KG1 (cell line): ENCODE measurements around the gene LHX8.
"Not testable (repeated sequence)": the region's sequence is repeated elsewhere in the genome, so short reads cannot be mapped to it uniquely, and the experiment has no call there.

Source experiments
- DNase-seq: peaks from one replicate; lab custom pipeline; 2025; lab: John Stamatoyannopoulos, UW

LHX8 gene

DNA sequence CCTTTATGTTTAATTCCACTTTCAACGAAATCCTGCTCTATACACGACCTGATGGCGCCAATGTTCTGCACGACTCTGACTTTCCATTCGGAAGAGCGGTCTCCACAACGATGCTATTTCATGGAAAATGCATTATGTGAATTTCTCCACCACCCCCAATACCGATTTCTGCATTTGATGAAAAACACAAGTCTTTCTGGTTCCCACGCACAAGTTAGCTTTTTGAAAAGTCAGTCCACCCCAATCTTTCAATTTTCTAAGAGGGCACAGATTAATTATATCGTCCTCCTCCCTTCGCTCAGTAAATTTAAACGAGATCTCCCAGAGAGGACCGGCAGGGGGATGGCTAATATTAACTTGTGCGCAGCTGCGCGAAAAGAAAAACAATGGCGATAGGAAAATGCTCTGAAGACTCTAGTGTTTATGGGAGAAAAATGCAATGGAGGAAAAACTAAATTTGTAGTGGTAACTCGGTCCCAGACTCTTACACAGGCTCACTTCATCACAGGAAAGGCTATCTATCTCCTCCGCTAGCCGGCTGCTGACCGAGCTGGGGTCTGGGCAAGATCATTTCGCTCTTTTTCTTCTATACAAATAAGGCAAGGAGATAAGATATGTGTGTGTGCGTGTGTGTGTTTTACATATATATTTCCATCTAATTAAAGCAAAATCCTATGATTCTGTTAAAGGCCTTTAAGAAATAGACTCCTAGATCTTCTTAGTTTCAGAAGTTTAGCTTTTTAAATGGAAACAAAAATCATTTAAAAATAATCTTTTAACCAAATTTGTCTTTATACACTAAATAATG lies 1.2 kb upstream of the LHX8 start:
- DNase-seq, result no peak

DNA sequence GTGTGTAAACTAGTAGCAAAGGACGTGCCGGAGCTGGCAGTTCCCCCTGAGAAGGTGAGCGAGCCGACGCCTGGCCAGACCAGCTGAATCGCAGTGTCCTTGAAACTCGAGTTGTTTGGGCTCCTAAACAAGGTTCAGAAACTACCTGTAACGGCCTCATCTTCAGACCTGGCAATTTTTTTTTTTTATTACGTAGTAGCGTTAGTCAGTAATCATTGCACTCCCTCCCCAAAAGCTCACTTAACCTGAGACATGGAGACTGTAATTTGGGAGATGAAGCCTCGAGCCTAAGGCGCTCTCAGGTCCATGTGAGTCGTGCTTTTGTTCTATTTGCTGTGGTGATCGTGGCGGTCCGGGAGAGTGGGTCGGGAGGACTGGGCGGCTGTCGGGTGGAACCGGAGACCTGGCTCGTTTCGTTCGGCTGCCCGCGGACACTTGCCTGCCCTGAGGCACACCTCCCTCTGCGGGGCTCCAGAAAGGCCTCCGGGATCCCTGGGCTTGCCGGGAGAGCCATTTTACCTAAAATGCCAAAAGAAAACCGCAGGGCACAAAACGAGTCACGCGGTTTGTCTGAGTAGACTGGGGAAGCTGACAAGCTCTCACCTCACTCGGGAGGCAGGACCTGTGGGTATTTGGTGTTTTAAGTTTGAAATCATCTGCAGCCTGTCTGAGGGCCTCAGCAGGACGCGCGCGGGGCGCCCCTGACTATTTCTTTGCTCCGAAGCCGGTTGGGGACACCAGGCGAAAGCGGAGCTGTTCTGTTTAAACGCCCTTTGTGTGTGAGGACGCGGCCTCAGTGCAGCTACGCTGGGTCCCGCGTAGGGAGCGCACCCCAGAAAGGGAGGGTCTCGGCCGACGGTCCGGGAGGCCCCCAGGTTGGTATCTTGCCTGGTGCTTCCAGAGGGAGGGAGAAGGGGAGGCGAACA lies 722 bp downstream of the LHX8 start:
- DNase-seq, result no peak

- peak; percentile 16 for DNase-seq
Measured at GRCh38 chr1:75135573-75136194, 1.5 kb downstream of the LHX8 start.

DNA sequence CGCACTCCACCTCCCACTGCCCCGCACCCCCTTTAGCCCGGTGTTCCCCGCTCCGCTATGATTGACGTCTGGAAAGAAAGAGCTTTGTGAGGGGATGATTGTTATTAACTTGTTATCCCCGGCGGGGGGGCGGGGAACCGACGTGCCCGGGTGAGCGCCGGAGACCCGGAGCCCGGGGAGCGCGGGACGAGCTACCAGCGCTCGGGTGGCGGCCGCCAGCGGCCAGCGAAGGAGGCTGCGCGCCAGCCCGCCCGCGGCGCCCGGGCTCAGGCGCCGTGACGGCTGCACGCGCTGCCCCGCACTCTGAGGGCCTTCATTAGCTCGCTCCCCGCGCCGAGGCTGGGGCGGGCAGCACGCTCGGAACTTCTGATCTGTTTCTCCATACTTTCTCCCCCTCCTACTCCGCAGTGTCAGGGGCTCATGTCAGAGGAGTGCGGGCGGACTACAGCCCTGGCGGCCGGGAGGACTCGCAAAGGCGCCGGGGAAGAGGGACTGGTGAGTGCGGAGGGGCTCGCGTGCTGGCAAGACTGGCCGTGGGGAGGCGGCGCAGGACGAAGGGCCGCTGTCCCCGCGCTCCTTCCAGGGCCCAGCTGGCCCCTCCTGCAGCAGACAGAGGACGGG lies 2.1 kb downstream of the LHX8 start:
- no peak for DNase-seq

DNA sequence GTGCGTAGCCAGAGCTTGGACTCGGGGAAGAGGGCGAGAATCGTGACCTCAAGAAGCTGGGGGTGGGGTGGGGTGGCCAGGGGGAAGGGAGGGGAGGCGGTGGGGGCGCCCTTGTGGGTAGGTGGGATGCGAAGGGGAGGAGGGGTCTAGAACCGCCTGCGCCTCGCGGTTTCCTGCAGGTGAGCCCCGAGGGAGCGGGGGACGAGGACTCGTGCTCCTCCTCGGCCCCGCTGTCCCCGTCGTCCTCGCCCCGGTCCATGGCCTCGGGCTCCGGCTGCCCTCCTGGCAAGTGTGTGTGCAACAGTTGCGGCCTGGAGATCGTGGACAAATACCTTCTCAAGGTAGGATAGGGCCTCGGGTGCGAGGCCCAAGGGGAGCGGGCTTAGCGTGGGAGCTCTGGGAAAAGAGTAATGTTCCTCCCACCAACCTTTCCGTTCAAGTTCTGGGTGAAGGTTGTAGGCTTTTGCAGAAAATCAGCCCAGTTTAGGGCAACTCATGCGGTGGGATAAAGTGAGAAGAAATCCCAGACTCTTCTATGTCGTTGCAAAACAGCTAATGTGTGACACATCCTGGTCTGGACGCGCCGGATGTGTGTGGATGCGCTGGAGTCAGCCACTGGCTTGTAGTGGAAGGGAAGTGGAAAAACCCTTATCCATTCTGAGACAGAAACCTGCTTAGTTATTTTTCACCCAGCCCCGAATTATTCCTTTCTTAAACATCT lies 2.9 kb downstream of the LHX8 start:
- DNase-seq, result no peak

DNA sequence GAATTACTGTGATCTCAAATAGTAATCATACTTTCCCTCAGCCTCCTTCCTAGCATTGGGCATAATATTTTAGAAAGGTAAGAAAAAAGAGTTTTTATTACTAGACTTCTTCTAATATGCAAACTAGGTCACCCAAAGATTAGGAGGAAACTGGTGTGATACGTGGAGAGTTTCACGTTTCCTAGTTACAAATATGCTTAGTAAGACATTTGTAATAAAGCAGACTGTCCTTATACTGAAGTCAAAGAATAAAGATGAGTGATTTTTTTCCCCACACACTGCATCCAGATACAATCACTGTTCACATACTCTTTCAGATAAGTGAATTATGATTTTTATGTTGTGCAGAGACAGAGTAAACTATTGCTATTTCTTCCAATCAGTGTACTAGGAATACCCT lies 17.9 kb downstream of the LHX8 start:
- no peak for DNase-seq

DNA sequence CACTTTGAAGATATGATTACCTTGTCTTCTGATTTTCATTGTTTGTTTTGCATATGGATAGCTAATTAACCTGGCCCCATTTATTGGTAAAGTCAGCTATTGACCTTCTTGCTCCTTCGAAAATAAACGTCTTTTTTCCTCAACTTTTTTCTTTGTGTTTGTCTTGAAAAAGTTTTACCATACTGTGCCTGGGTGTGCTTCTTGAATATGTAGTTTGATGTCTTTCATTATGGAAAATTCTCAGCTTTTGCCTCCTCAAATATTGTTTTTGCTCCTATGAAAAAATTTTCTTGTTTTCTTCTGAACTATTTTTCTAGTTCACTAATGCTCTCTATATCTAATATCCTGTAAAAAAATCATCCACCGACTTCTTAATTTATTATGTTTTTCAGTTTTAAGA lies 25.0 kb downstream of the LHX8 start:
- DNase-seq, result no peak

DNA sequence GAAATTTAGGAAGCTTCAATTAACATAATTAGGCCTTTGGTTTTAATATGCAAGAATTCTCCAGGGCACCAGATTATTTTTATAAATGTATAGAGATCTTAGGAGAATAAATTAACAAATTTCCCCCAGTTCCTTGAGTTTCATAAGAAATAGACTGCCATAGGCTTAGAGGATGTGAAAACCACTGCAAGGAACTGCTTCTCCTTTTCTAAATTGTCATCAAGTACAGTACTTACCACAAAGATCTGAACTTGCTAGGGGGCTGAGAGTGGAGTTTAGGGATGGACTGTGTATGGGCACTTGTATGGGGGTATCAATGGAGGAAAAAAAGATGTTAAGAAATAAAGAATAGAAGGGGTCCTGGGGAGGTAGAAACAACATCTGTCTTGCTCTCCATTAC lies 31.1 kb downstream of the LHX8 start:
- DNase-seq, result no peak

- DNase-seq, result no peak
Measured at GRCh38 chr1:75166821-75167220, 32.6 kb downstream of the LHX8 start.

DNA sequence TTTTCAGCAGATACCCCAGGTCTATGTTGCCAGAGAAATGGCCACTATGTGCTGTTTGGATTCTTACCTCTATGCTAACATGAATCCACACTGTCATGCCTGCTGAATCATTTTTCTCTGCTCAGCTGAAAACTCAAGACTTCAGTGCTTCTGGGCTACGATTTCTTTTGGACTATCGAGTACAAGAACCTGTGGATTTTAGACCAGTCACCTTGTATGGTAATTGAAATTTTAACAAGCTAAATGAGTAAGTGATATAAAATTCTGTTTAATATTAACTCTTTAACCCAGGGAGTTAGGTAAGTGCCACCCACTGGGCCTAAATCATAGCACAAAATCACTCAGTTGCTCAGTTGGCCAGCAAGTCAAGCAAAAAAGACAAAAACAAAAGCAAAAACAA lies 35.8 kb downstream of the LHX8 start:
- DNase-seq, result no peak

GRCh38 chr1:75170981-75171380 lies 36.8 kb downstream of the LHX8 start:
- DNase-seq, result no peak

- no peak for DNase-seq
Measured at GRCh38 chr1:75171876-75172275, 37.7 kb downstream of the LHX8 start.

- no peak for DNase-seq
Measured at GRCh38 chr1:75172556-75172955, 38.4 kb downstream of the LHX8 start.

- DNase-seq, result peak; percentile 46
Measured at GRCh38 chr1:75174031-75174760, 40.0 kb downstream of the LHX8 start.

GRCh38 chr1:75181214-75181955 lies 47.2 kb downstream of the LHX8 start:
- DNase-seq, result not testable (repeated sequence)

- DNase-seq, result no peak
Measured at GRCh38 chr1:75188892-75189291, 54.7 kb downstream of the LHX8 start.

- DNase-seq, result no peak
Measured at GRCh38 chr1:75198163-75198562, 64.0 kb downstream of the LHX8 start.

GRCh38 chr1:75198761-75199160 lies 64.6 kb downstream of the LHX8 start:
- DNase-seq, result no peak

- no peak for DNase-seq
Measured at GRCh38 chr1:75202751-75203150, 68.6 kb downstream of the LHX8 start.
